ENCODE data around the gene CD7. TPM values are rescaled to one million over a fixed set of nuclear protein-coding genes. Genes with fewer than 3 reads are reported as not detected.

CD7 gene
- total RNA-seq, 2 experiments from 2014 or later: not detected

- TF ChIP-seq EZH2phosphoT487 (IDR thresholded peaks at IDR 0.05; ENCODE audit: borderline replicate concordance, low read depth, low read length): no peak
- no peak for TF ChIP-seq CTCF (conservative IDR thresholded peaks at IDR 0.05; ENCODE audit: low read length)
- H2AFZ ChIP-seq (ENCODE audit: low read length): peak within 1 kb of the TSS; percentile 55; the same call in 1 of the 2 replicates
These were observed 43.9 kb downstream of the CD7 start, which contains the start of gene CSNK1D for GRCh38 chr17:82273327-82274133. Gene CSNK1D (minus strand): TSS chr17:82273700. CDS start chr17:82273381, 319 bp downstream.

DNA sequence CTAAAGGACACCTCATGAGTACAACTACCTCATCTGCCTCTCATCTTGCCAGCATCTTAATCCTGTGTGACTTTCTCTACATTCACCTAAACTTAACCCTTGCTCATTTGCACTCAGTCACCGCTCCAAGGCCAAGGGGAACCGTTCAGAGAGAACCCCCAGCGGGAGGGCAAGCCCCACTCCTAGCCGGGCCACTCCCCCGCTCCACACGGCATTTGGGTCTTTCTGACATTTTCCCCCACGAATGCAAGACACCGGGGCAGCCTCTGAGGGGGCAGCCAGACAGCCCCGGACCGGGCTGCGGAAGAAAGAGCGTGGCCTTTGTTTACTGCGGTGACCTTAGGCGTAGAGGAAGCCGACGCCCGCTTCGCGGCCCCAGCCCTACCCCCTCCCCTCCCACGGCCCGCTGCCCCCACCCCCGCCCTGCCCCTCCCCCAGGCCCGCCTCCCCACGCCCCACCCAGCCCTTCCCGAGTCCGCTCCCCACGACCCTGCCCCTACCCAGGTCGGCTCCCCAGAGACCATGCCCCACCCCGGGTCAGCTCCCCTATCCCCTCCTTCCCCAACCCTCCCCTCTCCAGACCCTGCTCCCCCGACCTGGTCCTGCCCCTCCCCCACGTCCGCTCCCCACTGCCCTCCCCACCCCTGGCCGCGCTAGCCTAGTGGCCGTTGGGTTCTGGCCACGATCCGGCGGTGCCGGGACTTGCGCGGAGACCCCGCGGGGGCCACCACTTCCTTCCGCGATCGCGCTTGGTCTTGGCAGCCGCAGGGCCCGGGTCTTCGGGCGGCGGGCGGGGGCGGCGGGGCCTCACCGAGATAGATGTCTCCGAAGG is 44.7 kb downstream of the CD7 start:
- H3K4me1 ChIP-seq (ENCODE audit: insufficient read depth, low read length, poor library complexity, severe bottlenecking): peaks cover 17% of the 10 kb centered on the region
- H3K36me3 ChIP-seq (ENCODE audit: insufficient read depth, low read length): peaks cover 44% of the 10 kb centered on the region
- H3K4me3 ChIP-seq (ENCODE audit: low read depth, low read length, poor library complexity, severe bottlenecking): peak overlapping the region; percentile 90
- H3K9me2 ChIP-seq (ENCODE audit: insufficient read depth, low read length): no peaks in the 10 kb centered on the region
- peaks cover 24% of the 10 kb centered on the region for H4K20me1 ChIP-seq (ENCODE audit: insufficient read depth, low read length)
- peak; percentile 57 for DNase-seq (ENCODE audit: low spot score)
- ChIA-PET CTCF (ENCODE audit: unreplicated experiment) (interaction anchor here (0.6 kb wide), 1 partner anchor 141 kb away, joined by 4 read pairs; no protein-coding TSS in a partner anchor), POLR2A (interaction anchor here (1.3 kb wide), 1 partner anchor 26 kb away, joined by 3 read pairs; no protein-coding TSS in a partner anchor)
- peak overlapping the region; percentile 81 for H3K4me2 ChIP-seq (ENCODE audit: low read length)
- intact Hi-C loops (cut with micrococcal nuclease; ENCODE audit: unreplicated experiment): loop anchor here (1.0 kb wide), 1 partner anchor 20 kb away; no protein-coding TSS in a partner anchor
- TF ChIP-seq CTCF (conservative IDR thresholded peaks at IDR 0.05; ENCODE audit: low read length) (no peak), EZH2phosphoT487 (IDR thresholded peaks at IDR 0.05; ENCODE audit: borderline replicate concordance, low read depth, low read length) (no peak)
- BruUV-seq (replicated peaks): no TSS peak
- H3K79me2 ChIP-seq (ENCODE audit: insufficient read depth, low read depth, low read length): peaks cover 53% of the 10 kb centered on the region
- H3K27ac ChIP-seq (ENCODE audit: low read depth, low read length, poor library complexity, severe bottlenecking): peak overlapping the region; percentile 60
- peak overlapping the region; percentile 55; the same call in 1 of the 2 replicates for H2AFZ ChIP-seq (ENCODE audit: low read length)
- H3K9me3 ChIP-seq (ENCODE audit: low read length): no peaks in the 10 kb centered on the region

More at GRCh38 chr17:82273327-82274133, 43.9 kb downstream of the CD7 start, which contains the start of gene CSNK1D:
- intact Hi-C loops (cut with micrococcal nuclease; ENCODE audit: unreplicated experiment): loop anchor here (1.0 kb wide), 1 partner anchor 19 kb away; no protein-coding TSS in a partner anchor
- BruUV-seq (replicated peaks): no TSS peak
- peaks cover 17% of the 10 kb centered on the region for H4K20me1 ChIP-seq (ENCODE audit: insufficient read depth, low read length)
- peaks cover 45% of the 10 kb centered on the region for H3K79me2 ChIP-seq (ENCODE audit: insufficient read depth, low read depth, low read length)
- H3K9me3 ChIP-seq (ENCODE audit: low read length): no peaks in the 10 kb centered on the region
- H3K4me1 ChIP-seq (ENCODE audit: insufficient read depth, low read length, poor library complexity, severe bottlenecking): peaks cover 17% of the 10 kb centered on the region
- no peaks in the 10 kb centered on the region for H3K9me2 ChIP-seq (ENCODE audit: insufficient read depth, low read length)
- H3K4me3 ChIP-seq (ENCODE audit: low read depth, low read length, poor library complexity, severe bottlenecking): peak within 1 kb of the TSS; percentile 90
- POLR2A ChIA-PET: interaction anchor here (1.2 to 1.3 kb wide), 2 partner anchors 8 to 25 kb away, joined by 3 read pairs; no protein-coding TSS in a partner anchor
- peak within 1 kb of the TSS; percentile 60 for H3K27ac ChIP-seq (ENCODE audit: low read depth, low read length, poor library complexity, severe bottlenecking)
- peak within 1 kb of the TSS; percentile 81 for H3K4me2 ChIP-seq (ENCODE audit: low read length)
- CTCF ChIA-PET (ENCODE audit: unreplicated experiment): interaction anchor here (0.6 kb wide), 1 partner anchor 142 kb away, joined by 4 read pairs; no protein-coding TSS in a partner anchor
- DNase-seq (ENCODE audit: low spot score): peak; percentile 95
- H3K36me3 ChIP-seq (ENCODE audit: insufficient read depth, low read length): peaks cover 36% of the 10 kb centered on the region

Measured in OCI-LY7 (cell line).